DOHH2 (cell line): ENCODE results near the gene NRF1.

Experiments used
- EZH2phosphoT487 ChIP-seq: fragments of 200-600 bp; sonication (generic); IDR thresholded peaks from 2 replicates; pipeline ENCODE4 v1.6.1; 2017; ENCODE audit warnings: borderline replicate concordance, mild to moderate bottlenecking, antibody characterized with exemption, low read length, moderate library complexity, mixed read lengths
- TF ChIP-seq, protein P1 (sequence below): fragments of 200-600 bp; sonication (generic); IDR thresholded peaks from one replicate; pipeline ENCODE4 v1.5.1; 2014; ENCODE audit warnings: antibody characterized with exemption, mild to moderate bottlenecking, low read depth, low read length; ENCODE audit not compliant: poor library complexity, severe bottlenecking

DNA sequence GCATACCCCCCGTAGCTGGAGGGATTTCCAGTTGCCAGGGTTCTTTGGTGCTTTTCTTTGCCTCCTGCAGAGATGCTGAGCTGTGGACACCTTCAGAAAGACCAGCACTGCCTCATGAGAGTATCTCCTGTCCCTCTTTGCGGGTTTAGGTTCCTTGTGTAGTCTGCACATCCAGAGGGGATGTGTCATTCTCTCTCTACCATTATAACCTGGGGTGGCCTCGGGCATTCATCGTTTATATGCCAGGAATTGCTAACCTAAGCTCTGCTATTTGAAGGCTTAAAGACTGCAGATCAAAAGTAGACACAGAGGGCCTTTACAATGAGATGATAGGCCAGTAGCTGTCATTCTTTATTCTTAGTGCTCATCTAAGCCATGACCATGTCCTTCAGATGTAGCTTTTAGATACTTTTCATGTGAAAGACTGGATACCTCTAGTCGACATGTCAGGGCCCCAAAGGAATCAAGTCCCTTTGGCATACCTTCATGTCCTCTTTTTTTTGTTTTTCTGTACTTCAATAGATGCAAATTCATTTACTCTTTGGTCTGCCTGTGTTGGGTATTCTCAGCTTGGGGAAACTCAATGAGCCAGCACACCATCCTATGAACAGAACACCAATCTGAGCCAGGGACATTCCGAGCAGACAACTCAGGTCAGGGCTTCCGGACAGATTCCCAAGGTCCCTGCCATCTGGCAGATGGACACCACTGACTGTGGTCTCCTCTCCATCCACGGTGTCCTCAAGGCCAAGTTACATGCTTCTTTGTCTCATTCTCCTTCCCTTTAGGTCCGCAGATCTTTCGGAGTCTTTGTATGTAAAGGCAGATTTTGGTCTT lies 129.3 kb downstream of the NRF1 start:
- TF ChIP-seq, protein P1, sequence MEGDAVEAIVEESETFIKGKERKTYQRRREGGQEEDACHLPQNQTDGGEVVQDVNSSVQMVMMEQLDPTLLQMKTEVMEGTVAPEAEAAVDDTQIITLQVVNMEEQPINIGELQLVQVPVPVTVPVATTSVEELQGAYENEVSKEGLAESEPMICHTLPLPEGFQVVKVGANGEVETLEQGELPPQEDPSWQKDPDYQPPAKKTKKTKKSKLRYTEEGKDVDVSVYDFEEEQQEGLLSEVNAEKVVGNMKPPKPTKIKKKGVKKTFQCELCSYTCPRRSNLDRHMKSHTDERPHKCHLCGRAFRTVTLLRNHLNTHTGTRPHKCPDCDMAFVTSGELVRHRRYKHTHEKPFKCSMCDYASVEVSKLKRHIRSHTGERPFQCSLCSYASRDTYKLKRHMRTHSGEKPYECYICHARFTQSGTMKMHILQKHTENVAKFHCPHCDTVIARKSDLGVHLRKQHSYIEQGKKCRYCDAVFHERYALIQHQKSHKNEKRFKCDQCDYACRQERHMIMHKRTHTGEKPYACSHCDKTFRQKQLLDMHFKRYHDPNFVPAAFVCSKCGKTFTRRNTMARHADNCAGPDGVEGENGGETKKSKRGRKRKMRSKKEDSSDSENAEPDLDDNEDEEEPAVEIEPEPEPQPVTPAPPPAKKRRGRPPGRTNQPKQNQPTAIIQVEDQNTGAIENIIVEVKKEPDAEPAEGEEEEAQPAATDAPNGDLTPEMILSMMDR, result no peak
- no peak for TF ChIP-seq EZH2phosphoT487
